NB4 (cell line): Measurements from ENCODE around the gene TEKTIP1.

ENCODE experiments used
- DNase-seq: peaks from one replicate; pipeline ENCODE4 v3.0.0; 2010; ENCODE audit warnings: low read depth
- H3K4me3 ChIP-seq: one replicate; pipeline ENCODE4 v1.5.1; 2011; ENCODE audit warnings: mild to moderate bottlenecking, low read depth, low read length, moderate library complexity
- CTCF ChIP-seq: IDR thresholded peaks from one replicate; pipeline ENCODE4 v1.5.1; 2012; ENCODE audit warnings: low read depth, low read length
- MAX ChIP-seq: IDR thresholded peaks from 2 replicates; pipeline ENCODE4 v1.6.1; 2011; ENCODE audit warnings: low read depth, low read length
- MYC ChIP-seq: IDR thresholded peaks from 2 replicates; pipeline ENCODE4 v1.6.1; 2011; ENCODE audit warnings: low read depth, low read length
- POLR2A ChIP-seq: IDR thresholded peaks from 2 replicates; pipeline ENCODE4 v1.6.1; 2011; ENCODE audit warnings: mild to moderate bottlenecking; ENCODE audit not compliant: insufficient read length; ENCODE audit errors: extremely low read depth

The TEKTIP1 gene

GRCh38 chr19:3518255-3518654 lies 20.7 kb upstream of the TEKTIP1 start:
- no peak overlapping the region for H3K4me3 ChIP-seq
- TF ChIP-seq MYC (no peak), MAX (no peak), CTCF (no peak), POLR2A (no peak)
- no peak for DNase-seq

GRCh38 chr19:3518659-3519058 lies 20.3 kb upstream of the TEKTIP1 start:
- TF ChIP-seq MYC, result no peak
- no peak for TF ChIP-seq POLR2A
- no peak for TF ChIP-seq MAX
- no peak for TF ChIP-seq CTCF
- no peak overlapping the region for H3K4me3 ChIP-seq
- no peak for DNase-seq

- DNase-seq, result no peak
- no peak overlapping the region for H3K4me3 ChIP-seq
- TF ChIP-seq MAX (no peak), POLR2A (no peak), MYC (no peak), CTCF (no peak)
Observed at GRCh38 chr19:3519126-3519525, 19.8 kb upstream of the TEKTIP1 start.

GRCh38 chr19:3520166-3521103 lies 18.5 kb upstream of the TEKTIP1 start:
- TF ChIP-seq CTCF (no peak), MYC (no peak), POLR2A (no peak), MAX (no peak)
- no peak for DNase-seq
- no peak overlapping the region for H3K4me3 ChIP-seq

- TF ChIP-seq MAX (no peak), CTCF (no peak), POLR2A (no peak), MYC (no peak)
- no peak overlapping the region for H3K4me3 ChIP-seq
- DNase-seq, result no peak
Observed at GRCh38 chr19:3521104-3521445, 17.9 kb upstream of the TEKTIP1 start.
